ENCODE results near the gene KRTAP10-3.

The KRTAP10-3 gene

DNA sequence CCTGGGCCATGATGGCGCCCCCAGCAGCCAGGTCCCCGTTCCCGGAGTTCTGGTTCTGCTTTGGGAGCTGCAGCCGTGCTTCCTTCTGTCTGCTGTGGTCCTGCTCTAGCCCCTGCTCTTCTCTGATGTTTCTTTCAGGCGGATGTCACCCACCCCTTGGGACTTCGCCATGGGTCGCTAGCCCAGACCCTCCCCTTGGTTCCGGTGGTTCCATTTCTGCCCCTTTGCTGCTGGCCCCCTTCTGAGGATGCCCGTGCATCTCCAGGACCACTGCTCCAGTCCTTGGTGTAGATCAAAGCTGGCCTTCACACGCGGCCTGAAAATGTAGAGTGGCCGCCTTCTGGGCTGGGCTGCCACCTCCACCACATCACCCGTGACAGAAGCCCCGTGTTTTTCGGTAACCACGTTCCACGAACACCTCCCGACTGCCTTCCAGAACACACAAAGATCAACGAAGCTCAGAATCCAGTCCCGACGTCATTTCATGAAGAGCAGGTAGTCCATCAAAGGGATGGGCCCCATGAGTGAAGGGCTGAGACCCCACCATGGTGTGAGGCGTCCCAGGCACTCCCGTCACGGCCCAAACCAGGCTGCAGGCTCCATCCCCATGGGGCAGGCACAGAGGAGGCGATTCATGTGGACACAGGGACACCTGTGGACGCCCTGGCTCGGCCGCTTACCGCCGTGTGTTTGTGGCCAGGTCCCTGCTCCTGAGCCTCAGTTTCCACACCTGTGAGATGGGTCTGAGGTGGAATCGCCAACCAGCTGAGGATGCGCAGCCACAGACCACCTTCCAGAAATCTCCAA, 43.0 kb downstream of the KRTAP10-3 start:
- DNase-seq (ENCODE audit: low read depth), result no peak

DNA sequence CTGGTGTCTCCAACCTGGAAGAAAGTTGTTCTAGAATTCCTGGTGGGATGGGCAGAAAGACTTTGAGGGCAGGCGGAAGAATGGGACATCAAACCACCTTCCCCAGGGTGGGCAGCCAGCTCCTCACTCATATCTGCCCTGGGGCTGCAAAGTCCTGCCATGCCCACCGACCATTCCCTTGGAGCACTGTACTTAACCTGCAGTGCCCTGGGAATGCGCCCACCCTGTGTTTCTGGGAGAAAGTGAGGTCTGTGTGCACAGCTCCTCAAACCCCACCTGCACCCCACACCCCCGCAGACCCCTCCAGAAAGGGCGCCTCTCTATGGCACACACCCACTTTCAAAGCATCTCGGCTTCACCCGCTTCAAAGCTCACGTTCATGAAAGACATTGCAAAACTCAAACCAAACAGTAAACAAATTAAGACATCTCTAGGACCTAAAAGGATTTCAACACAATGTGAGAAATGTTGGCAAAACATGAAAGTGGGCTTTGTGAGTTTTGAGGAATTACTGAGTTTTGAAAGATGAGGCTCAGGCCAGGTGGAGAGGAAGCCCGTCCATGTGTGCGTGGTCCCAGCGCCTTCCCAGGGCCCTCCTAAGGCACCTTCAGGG, 43.7 kb downstream of the KRTAP10-3 start:
- DNase-seq (ENCODE audit: low read depth), result no peak

DNA sequence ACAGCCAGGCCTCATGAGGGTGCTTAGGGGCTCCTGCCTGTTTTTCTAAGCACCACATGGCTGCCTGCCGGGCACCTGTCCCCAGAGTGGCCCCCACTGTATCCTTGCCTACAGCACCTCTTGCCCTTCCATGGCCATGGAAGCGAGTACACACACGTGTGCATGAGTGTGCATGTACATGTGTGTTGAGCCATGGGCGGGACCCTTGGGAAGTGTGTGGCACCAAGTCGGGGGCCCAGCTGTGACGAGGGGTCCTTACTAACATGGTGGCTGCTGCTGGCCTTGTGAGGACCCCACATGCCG, 44.4 kb downstream of the KRTAP10-3 start:
- no peak for DNase-seq (ENCODE audit: low read depth)

DNA sequence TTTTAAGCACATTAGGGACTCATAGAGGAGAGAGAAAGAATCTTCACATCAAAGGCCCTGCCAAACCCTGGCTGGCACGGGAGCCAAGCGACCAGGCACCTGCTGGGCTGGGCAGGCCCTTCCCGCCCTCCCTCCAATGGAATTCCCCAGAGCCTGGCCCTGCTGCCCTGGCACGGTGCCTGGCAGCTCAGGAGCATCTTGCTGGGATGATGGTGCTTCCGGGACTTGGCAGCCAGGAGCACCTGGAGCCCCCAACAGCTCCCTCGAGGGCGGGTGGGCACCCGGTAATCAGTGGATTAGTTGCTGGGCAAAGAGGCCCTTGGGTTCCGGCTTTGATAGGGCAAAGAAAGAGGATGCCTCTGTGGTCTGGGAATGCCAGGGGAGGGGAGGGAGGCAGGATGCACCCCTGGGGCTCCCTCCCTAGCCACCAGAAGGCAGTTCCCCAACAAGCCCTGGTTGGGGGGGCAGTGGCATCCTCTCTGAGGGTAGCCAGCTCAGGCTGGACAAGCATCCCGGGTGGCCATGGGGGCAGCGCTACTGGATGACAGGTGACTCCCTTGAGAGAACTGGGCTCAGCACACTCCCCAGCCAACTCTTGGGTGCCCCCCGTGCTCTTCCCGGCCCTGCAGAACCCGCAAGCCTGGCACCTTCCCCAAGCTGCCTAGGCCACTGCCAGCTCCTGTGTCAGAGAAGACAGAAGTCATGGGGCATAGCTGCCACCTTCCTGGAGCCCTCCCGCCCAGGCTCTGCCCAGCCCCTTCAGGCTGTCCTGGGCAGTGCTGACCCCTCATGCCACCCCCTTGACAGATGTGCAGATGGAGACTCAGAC, 45.0 kb downstream of the KRTAP10-3 start:
- no peak for DNase-seq (ENCODE audit: low read depth)

DNA sequence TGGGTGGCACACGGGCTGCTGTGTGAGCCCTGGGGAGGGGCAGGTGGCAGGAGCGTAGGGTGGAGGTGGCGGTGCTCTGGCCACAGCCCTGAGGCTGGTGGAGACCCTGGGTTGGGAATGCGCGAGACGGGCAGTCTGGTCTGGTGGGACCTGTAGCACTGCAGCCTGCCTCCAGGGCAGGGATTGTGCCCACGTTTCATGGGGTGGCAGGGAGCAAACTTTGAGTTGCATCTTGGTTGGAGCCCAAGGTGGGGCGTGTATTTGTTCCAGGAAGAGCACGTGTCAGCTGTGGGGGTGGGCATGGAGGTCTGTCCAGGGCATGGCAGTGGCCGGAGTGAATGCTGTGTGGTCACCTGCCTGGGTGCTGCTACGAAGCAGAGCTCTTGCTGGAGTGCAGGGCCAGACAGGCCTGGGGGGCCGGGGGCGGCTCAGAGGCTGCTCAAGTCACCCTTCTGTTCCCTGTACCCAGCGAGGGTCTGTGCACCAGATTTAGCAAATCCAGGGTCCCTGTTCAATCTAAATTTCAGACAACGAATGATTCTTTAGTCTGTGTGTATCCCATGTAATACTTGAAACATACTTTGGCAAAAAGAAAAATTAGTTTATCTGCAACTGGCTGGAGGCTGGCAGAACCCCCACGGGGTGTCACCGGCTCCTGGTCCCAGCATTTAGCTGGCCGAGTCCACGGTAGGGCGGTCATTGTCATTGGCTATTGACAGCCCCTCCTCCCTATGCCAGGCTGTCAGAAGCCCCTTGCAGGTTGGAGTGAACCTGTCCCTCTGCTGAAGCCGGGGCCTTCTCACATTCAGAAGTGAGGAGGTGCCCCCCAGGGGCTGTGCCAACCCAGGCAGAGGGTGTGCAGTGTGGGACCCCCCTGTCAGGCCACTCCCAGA, 45.9 kb downstream of the KRTAP10-3 start:
- DNase-seq (ENCODE audit: low read depth), result no peak

DNA sequence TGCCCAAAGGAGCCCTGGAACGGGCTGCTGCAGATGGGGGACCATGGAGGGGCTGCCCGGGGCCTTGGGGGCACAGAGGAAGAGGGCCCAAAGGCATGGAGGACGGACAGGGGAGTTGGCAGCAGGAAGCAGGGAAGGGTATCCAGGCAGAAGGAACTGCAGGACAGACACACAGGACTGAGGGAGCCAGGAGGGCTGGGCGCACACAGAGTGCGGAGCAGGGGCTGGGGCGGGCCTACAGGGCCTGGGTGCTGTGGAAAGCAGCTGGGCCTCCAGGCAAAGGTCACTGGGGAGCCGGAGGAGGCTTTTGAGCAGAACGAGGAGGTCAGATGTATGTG, 46.7 kb downstream of the KRTAP10-3 start:
- no peak for DNase-seq (ENCODE audit: low read depth)

DNA sequence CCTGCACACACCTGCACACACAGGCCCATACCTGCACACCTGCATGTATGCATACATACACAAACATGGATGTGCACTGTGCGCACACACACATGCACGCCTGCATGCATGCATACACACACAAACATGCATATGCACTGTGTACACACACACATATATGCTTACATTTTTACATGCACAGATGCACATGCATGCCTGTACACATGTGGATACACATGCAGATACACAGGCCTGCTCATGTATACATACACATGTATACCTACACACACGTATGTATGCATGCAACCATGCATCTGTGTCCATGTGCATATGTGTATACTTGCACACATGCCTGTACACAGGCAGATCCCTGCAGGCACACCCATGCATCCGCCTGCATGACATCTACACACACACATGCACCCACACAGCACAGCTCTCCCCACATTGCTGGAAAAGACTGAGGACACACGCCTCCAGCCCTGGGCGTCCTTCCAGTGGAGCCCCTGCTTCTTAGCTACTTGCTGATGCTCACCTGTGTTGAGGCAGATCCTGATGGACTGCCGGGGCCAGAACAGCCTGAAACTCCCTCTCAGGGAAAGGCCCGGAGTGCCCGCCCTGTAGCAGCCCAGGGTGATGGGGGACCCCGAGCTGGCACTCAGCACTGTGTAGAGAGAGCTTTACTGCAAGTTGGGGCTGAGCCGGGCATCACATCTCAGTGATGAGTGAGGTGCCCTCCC, 47.2 kb downstream of the KRTAP10-3 start:
- no peak for DNase-seq (ENCODE audit: low read depth)

DNA sequence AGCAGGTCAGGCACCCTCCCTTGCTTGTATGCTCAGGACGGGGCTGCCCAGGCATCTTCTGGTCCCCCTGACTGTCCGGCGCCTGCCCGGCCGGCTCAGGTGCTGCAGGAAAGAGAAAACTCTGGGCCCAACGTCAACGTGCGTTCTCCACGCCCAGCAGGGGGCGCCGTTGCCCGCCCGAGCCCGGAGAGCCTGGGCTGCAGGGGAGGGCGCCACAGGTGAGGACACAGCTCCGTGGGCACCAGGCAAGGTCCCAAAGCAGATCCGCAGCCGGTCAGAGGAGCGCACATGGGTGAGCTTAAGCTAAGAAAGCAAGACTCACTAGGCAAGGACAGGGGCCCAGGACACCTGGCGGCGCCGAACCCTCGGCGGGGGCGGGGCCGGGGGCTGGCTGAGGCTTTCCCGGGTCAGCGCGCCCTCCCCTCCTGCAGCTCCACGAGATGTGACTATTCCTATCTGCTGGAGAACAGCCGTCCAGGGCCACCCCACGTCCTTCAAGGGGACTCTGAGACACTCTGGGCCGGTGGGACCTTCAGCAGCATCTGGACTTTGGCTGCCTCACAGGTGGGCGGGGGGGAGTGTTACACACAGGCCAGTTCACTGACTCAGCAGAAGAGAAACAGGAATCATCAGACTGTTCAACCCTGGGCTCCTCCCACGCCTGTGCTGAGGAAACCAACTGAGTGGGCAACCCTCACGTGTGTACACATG, 47.9 kb downstream of the KRTAP10-3 start:
- DNase-seq (ENCODE audit: low read depth), result peak; percentile 4

DNA sequence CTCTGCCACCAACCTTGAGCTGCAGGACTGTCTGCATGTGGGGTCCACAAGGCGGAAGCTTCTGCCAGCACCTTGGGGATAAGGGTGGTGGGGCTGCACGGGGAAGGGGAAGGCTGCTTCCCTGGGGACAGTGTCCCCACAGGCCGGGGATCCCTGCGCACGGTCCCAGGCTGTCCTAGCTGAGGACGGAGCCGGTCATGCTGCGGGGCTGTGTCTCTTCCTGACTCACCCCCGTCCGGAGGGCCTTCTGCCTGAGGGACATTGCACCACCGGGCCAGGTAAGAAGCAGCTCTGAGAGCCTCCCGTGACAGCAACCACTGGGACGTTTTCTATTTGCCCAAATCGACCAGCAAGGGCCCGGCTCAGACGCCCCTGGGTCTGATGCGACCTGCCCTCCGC, 48.5 kb downstream of the KRTAP10-3 start:
- DNase-seq (ENCODE audit: low read depth), result no peak

DNA sequence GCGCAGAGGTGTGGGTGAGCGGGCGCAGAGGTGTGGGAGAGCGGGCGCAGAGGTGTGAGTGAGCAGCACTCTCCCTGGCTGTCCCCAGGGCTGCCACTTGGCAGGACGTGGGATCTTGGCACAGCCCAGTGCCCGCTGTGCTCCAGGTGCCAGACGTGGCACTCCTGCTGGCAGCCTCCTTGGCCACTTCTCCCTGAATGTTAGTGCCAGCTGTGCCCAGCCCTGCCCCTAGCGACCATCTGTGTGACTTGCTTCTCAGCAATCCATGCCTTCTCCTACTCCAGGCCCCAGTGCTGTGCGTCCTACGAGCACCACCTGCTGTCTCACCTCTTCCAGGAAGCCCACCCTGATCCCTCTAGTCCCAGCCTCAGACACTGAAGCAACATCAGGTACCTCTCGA, 49.1 kb downstream of the KRTAP10-3 start:
- DNase-seq (ENCODE audit: low read depth), result no peak

DNA sequence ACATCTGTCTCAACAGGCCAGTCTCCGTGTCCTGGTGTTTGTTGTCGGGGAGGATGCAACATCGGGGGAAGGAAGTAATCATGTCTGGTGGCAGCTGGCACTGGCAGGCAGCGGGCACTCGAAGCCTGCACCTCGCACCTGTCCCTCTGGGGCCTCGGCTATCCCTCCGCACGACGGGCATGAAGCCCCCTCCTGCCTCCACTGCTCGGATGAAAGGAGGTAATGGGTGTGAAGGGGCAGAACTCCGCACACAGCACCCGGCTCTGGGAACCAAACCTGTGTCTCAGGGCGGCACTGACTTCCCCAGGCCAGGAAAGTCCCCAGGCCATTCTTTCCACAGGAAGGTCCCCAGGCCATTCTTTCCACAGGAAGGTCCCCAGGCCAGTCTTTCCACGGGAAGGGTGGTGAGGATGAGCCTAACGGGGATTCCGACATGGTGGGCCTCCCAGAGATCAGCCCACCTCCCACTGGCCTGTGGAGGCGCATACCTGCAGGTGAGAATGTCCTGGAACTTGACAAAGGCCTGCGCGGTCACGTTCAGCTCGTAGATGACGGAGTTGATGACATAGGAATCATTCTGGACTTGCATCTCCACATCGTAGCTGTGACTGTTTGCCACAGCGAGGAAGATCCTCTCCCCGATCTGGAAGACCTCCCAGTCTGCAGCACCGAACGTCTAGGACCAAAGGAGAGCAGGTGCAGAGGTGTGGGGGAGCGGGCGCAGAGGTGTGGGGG, 49.7 kb downstream of the KRTAP10-3 start:
- no peak for DNase-seq (ENCODE audit: low read depth)

DNA sequence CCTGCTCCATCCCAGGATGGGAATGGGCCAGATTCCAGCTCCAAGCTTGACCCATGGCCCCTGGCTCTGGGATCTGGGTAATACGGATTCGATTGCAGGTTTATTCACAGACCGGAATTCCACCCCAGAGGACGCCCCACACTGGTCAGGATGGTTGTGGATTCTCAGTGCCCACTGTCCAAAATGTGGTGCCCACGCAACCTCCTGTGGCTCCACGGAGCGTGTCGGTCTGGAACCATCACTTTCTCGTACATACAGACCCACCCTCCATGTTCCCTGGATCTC, 50.2 kb downstream of the KRTAP10-3 start:
- DNase-seq (ENCODE audit: low read depth), result no peak
